GM19452 (cell line): ENCODE measurements around the gene TCOF1.
"Not testable (repeated sequence)": the region's sequence is repeated elsewhere in the genome, so short reads cannot be mapped to it uniquely, and the experiment has no call there.

Experiments used
- ATAC-seq: cut with Tn5 transposase; IDR thresholded peaks from one replicate; pipeline ENCODE4 v1.9.1; 2021; ENCODE audit not compliant: unreplicated experiment

Gene TCOF1

DNA sequence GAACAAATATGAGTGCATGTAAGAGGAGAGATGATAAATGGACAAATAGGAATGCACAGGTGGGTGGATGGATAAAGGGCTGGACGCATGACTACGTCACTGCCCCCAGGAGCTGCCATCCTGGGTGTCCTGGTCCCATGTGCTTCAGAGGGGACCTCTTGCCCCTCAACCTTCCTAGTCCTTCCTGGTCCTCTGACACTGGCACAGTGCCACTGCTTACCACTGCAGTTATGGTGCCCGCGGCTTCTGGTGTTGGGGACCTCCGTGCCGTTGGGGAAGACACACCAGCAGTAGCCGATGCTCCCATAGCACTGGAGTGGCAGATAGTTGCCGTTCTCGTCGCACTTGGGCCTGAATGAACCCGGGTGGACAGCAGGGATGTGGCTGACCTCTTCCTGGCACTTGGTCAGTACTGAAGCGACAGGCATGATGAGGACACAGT is 45.4 kb downstream of the TCOF1 start:
- no peak for ATAC-seq

DNA sequence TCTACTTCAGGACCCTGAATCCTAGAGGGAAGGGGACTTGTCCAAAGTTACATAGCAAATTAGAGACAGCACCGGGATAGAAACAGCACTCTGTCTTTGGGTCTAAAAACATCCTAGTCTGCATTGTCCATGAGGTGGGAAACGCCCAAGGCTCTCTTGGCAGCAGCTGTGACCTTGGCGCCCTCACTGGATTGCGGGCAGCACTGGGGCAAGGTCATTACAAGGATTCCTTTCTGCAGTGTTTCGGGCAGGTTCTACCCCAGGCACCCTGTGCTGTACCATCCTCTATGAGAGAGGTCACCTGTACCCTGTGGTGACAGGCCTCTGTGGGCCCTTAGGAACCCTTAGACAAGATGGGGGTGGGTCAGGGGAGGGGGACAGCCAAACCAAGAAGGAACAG is 46.6 kb downstream of the TCOF1 start:
- no peak for ATAC-seq

DNA sequence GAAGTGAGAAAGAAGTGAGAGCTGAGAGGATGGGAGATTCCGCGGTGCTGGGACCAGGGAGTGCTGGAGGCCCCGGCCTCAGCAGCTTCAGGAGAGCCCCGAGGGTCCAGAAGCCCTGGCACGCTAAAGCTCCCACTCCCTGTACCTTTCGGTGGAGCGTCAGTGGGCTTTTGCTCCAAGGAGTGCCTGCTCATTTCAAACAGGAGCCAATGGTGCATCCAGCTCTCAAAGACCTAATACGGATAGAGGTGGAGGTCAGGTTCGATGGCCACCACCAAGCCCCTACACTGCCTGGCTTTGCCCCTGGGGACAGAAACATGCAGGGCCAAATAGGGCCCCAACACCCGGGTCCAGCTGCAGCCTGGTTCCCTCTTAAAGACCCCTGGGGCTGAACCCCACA is 47.0 kb downstream of the TCOF1 start:
- ATAC-seq = no peak

DNA sequence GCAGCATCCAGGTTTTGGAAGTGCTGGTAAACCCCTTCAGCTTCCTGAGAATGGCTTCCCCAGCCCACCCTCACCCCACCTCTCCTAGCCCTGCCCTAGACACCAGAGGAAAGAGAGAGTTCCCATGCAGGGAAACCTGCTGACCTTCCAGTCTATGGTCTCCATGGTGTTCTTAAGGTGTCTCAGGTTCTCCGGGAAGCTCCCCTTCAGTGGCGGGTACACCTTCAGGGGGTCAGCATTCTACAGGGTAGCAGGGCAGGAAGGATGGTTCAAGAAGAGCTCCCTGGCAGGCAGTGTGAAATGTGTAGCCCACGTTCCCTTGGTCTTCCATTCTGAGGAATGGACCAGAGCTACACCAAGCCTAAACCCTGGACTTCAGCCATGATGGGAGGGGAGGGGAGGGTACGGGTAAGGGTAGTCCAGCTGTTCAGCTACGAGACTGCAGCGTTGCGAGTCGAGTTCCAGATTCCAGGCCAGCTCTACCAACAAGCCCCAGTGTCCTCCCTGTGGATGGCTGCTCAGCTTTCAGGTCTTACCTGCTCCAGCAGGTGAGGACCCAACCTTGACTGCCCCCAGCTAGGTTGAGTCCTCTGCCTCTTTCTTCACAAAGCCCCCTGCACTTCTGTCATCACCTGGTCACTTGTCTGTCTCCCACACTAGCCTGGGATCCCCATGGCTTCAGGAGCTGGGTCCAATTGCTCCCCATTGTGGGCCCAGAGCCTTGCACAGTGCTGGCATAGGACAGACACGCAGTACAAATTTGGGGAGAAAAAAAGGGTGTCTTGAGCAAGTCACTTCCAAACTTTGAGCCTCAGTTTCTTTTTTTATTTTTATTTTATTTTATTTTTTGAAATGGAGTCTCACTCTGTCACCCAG is 47.7 kb downstream of the TCOF1 start:
- ATAC-seq = no peak

DNA sequence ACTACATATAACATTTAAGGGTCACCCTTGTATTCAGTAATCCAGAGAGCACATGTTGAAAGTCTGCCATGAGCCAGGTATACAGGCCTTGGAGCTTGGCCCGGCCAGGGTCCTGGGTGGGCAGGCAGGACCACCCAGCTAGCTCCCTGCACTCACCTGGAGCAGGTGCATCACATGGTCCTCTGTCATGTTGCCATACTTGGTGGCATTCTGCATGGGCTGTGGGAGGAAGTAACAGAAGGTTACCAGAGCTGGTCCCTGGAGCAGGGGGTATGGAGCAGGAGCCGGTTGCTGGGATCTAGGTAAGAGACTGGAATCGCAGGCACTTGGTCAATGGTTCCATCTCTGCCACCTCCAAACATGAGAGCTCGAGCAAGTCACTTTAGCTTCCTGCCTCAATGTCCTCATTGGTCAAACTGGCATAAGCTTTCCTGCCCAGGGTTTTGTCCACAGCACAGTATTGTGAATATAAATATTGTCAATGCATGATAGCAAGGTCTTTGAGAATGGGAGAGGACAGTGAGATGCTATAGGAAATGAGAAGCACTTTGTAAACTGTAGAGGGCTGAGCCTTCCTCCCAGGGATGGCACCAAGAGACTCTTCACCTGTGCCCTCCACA is 48.7 kb downstream of the TCOF1 start:
- ATAC-seq = no peak

DNA sequence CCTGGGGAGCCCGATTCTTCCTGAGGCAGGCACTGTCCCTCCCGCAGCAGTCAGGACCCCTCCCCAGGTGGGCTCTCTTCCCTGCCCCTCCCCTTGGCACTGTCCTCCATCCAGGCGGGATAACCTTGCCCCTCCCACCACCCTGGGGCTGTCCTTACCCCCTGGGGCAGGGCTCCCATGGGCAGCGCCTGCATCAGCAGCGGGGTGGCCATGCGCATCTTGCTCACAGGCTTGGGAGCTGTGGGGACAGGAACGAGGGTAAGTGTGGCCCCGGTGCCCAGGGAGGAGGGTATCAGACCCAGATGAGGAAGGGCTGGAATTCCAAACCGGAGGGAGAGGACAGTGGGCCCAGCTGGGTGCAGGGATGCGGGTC is 49.2 kb downstream of the TCOF1 start:
- ATAC-seq = no peak

DNA sequence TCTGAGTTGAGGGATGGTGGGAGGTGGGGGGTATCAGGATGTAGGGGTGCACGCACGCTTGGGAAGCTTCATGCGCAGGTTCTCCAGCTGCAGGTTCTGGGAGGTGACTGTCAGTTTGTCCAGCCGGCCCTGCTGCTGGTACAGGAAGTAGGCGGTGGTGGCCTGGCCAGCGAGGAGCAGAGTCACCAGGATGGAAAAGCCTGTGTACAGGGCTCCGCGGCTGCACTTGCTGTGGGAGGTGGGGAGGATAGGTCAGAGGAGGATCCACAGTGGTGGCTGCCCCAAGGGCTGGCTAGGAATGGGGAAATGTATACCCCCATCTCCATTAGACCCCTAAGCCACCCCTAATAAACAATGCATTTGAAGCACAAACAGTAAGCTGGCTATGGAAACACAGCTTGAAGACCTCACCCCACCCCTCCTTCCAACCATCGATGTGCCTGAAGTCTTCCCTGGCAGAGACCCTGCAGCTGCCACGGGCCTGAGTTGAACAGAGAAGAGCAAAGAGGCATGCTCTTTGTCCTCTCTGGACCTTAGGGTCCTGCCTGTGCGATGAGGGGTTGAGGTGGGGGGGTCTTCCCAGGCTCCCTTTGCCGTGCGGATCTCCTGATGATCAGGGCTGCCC is 49.7 kb downstream of the TCOF1 start:
- no peak for ATAC-seq

DNA sequence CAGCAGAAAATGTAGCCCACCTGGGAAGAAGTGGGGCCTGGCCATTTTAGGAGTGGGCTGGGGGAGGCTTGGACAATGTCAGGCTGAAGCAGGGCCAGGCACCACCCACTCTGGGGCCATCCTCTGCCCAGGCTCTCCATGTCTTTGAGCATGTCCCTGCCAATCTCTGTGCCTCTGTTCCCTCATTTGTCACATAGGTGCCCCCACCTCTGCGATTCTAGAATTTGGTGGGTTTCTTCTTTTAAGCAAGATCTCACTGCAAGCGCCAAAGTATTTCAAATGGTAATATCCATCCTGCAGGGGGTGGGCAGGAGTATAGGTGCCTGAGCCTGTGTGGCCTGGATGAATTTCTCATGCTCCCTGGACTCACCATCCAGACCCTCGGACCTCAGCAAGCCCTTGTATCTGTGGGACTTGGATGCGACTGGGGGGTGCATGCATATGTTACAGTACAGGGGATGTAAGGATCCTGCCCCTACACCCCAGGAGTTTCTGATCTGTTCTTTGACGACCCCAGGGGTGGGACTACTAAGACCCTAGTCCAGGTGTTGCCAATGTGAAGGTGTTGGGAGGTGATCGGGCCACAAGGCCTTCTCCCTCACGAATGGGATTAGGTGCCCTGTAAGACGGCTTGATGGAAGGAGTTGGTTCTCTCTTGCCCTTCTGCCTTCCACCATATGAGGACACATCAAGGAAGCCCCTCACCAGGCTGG is 50.9 kb downstream of the TCOF1 start:
- ATAC-seq = no peak

DNA sequence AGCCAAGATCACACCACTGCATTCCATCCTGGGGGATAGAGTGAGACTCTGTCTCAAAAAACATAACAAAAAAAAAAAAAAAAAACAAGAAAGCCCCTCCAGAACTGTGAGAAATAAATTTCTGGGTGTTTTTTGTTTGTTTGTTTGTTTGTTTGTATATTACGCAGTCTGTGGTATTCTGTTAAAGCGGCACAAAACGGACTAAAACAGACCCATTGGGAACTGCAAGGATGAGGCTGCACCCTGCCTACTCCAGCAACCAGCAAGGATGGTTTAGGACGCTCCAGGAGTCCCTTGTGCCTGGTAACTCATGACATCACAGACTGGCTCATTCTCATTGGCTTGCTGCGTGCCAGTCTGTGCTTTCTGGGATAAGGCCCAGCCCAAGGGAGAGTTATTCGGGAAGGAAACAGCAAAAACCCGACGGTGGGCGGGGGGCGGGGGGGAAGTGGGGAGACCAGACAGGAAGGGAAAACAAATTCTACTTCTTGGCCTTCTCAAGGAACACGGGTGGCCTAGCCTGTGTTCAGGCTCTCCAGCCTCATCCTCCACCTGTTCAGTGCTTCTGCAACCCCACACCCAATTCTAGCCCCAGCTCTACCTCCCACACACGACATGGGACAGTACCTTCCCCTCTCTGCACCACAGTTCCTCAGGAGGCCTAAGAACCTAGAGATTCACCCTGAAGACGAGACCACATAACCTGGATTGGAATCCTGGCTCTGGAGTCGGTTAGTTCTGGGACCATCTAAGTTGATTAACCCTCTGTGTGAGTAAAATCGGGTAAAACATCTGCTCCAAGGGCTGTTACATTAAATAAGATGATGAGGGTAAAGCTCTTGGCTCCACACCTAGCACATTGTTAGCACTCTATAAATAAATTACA is 52.4 kb downstream of the TCOF1 start:
- peak; percentile 21 for ATAC-seq

DNA sequence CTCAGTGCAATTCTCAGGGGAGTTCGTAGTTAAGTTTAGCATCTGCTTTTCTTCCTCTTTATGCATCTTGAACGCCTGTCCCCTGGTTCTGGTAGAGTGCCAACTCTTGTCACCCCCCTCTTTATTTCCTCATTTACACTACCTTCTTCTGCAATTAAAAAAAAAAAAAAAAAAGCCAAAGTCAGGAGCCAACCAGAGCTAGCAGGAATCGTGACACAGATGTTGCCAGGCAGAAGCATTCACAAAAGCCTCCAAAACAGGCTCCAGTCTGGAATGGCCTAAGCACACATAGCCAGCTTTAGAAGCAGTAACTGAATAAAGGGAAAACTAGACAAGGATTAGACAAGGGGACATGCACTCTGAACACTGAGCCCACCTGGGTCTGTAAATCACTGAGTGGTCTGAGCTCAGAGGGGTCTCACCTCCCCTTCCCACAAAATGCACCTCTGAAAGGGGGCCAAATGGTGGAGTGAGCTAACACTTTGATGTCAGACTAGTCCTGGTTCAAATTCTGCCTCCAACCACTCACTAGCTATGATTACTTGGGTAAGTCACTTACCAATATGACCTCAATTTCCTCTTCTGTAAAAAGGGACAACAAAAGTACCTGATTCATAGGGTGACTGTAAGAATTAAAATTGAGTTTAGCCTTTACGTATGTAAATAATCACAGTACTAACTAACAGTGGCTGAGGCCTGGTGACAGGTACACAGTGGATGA is 53.2 kb downstream of the TCOF1 start:
- no peak for ATAC-seq

DNA sequence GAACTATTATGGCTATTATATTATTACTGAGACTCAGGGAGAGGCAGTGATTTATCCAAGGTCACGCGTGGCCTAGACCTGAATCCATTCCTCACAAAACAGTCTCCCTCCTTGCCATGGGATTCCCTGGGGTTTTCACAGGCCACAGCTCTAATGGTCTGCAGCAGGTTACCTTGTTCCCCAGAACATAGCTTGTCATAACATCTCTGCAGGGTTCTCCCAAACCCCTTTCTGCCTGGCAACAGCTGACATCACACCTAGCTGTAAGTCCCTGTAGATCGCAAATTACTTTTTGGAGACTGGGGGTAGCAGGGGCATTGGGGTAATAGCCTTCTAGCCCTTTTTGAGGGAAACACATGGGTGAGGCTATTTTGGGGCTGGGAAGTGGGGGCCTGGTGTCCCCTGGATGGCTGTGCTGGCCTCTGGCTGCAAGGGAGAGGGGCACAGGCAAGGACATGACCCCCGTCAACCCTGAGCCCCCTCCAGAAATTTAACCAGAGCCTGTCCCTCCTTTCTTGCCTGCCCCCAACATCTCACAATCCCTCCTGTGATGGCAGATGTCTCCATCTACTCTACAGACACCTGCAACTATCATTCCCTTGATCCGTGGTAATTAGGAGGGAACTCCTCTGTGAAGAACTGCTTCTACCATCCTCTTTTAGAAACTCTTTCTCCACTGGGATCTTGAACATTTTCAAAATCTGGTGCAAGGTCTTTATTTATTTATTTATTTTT is 53.9 kb downstream of the TCOF1 start:
- no peak for ATAC-seq

DNA sequence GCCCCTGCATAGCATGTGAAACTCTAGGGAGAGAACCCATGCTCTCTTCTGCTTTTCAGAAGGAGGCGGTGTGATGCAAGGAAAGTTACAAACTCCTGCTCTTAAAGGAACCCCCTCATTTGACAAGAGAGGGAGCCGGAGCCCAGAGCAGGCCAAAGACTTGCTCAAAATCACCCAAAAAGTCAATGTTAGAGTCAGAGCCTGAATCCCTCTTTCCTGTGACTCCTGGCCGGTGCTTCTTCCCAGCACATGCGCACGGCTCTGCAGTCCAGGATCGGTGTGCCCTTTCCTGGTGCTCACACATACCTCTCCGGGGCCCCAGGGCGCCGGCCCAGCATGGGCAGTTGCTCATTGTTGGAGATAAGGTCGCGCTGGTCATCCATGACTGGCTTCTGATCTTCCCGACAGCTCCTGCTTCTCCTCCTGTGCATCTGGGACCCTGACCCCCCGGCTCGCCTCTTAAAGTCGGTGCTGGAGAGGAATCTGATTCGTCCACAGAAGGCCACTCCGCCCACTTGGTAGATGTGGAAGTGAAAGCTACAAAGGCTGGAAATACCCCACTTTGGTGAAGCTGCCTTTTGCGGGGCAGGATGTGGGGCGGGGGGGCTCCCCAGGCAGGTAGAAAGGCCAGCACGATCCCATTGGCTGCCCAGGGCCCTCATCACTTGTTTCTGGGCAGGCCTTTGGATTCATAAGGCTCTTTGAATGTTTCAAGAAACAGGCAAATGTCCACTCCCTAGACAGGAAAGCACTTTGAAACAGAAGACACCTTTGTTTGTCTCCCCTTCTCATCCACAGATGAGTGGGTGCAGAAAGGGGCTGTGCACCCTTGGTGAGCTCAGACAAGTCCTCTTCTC is 55.0 kb downstream of the TCOF1 start, which contains the start of gene CD74:
TSS of gene CD74 (minus strand) at position 592 of the 857 bp plus-strand sequence. CDS start at position 431, 161 bp downstream.
- peak; percentile 69 for ATAC-seq

DNA sequence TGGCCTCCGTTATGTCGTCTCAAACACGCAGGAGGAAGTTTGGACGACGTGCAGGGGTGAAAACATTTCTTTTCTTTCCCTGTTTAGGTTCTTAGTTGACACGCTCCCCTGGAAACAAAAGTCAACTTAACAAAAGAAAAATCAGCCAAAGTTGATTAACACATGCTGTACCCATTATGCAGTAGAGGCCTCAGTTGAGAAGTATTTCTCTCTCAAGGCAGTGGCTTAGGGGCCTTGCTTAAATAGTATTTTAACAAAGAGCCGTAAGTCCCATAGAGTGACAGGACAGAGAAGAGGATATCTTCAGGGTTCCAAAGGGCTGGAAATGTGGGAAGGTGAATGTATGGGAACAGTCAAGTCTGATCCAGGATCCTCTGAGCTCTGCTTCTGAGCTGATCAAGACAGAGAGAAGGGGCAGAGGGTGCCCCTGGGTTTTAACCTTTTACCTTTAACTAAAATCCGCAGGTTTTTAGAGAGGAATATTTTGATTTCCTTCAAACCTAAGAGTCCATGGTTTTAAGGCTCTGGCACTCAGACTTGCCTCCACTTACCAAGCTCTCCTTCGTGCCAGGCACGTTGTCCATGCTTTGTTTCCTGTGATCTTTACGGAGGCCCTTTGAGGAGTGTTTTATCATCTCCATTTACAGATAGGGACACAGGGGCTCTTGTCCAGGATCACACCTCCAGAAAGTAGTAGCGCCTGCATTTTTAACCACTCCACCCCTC is 55.8 kb downstream of the TCOF1 start:
- peak; percentile 1 for ATAC-seq

DNA sequence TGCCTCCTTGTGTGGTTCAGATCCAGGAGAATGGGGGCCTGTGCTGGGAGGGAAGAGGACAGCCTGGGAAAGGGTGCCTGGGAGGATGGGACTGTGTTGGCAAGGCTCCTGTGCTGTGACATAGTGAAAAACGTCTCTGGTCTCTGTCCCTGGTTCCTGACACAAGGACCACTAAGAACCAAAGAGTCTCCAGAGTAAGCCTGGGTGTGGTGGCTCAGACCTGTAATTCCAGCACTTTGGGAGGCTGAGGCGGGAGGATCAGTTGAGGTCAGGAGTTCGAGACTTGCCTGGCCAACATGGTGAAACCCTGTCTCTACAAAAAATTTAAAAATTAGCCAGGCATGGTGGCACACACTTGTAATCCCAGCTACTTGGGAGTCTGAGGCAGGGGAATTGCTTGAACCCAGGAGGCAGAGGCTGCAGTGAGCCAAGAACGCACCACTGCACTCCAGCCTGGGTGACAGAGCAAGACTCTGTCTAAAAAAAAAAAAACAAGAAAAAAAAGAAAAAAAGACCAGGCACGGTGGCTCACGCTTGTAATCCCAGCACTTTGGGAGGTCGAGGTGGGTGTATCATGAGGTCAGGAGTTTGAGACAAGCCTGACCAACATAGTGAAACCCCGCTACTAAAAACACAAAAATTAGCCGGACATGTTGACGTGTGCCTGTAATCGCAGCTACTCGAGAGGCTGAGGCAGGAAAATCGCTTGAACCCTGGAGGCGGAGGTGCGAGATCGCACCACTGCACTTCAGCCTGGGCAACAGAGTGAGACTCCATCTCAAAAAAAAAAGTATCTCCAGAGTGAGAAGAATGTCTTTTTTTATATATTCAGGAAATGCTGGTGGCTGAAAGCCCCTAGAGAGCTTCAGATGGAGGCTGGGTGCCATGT is 56.6 kb downstream of the TCOF1 start:
- not testable (repeated sequence) for ATAC-seq

DNA sequence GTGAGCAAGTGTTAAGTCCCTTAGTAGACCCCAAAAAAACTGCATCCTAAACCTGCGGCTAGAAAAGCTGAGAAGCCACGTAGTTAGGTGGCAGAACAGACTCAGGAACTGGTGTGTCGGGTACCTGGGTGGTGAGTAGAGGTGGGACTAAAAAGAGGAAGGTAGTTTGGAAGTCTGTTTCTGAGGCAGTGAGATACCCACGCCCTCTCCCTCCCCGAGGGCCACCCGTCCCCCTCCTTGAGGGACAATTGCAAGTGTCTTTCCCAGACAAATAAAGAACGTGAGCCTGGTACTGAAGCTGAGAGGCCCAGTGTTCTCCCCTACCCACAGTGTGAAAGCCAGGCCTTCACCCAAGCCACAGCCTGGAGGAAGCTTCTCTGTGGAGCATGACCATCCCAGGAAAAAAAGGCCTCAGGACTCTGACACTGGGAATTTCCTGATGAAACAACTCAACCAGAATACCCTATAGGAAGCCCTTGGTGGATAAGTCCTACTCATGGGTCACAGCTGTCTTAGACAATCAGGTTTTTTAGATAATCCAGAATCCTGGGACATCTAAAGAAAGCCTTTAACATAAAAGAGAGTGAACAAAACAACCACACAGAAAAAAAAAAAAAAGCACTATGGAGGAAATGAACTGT is 62.3 kb downstream of the TCOF1 start:
- ATAC-seq = no peak

DNA sequence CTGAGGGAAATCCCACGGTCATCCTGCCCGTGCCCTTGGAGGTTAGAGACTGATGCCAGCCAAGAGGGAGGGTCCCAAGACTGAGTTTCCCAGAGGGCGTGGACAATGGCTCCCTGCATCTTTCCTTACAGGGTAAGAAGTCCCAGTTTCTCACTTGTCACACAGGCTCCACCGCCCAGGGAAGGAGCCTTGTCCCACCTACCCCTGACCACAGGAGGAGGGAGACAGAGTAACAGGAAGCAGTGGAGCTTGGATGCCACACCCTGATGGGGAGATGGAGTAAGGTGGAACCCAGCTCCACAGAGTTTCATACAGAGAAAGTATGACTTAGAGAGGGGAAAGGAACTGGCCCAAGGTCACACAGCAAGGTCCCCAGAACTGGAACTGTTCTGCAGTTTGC is 64.6 kb downstream of the TCOF1 start:
- ATAC-seq = no peak
